Measurements from ENCODE around the gene NTM.

Gene NTM

DNA sequence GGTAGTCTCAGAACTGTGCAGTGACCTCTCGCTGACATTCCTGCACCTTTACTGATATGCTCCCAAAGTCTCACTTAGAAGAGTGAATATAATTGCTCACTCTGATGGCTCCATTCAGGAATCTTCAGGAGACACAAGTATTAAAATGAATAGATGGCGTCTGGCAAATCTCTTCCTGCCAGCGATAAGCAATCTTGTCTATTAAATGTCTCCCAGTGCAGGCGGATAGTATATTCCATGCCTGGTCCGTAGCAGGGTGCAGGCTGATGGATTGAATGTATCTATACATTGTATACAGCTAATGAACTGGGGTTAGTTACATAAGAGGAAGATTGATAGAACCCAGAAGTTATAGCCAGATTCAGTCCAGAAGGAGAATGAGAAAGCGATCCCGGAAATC, 575.3 kb downstream of the NTM start:
- no peaks in the 10 kb centered on the region for H3K27me3 ChIP-seq (ENCODE audit: insufficient read depth, poor library complexity, severe bottlenecking)
- TF ChIP-seq, protein P1, sequence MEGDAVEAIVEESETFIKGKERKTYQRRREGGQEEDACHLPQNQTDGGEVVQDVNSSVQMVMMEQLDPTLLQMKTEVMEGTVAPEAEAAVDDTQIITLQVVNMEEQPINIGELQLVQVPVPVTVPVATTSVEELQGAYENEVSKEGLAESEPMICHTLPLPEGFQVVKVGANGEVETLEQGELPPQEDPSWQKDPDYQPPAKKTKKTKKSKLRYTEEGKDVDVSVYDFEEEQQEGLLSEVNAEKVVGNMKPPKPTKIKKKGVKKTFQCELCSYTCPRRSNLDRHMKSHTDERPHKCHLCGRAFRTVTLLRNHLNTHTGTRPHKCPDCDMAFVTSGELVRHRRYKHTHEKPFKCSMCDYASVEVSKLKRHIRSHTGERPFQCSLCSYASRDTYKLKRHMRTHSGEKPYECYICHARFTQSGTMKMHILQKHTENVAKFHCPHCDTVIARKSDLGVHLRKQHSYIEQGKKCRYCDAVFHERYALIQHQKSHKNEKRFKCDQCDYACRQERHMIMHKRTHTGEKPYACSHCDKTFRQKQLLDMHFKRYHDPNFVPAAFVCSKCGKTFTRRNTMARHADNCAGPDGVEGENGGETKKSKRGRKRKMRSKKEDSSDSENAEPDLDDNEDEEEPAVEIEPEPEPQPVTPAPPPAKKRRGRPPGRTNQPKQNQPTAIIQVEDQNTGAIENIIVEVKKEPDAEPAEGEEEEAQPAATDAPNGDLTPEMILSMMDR (IDR thresholded peaks at IDR 0.05; ENCODE audit: insufficient read depth, low read length), result no peak
- TF ChIP-seq, protein P2, sequence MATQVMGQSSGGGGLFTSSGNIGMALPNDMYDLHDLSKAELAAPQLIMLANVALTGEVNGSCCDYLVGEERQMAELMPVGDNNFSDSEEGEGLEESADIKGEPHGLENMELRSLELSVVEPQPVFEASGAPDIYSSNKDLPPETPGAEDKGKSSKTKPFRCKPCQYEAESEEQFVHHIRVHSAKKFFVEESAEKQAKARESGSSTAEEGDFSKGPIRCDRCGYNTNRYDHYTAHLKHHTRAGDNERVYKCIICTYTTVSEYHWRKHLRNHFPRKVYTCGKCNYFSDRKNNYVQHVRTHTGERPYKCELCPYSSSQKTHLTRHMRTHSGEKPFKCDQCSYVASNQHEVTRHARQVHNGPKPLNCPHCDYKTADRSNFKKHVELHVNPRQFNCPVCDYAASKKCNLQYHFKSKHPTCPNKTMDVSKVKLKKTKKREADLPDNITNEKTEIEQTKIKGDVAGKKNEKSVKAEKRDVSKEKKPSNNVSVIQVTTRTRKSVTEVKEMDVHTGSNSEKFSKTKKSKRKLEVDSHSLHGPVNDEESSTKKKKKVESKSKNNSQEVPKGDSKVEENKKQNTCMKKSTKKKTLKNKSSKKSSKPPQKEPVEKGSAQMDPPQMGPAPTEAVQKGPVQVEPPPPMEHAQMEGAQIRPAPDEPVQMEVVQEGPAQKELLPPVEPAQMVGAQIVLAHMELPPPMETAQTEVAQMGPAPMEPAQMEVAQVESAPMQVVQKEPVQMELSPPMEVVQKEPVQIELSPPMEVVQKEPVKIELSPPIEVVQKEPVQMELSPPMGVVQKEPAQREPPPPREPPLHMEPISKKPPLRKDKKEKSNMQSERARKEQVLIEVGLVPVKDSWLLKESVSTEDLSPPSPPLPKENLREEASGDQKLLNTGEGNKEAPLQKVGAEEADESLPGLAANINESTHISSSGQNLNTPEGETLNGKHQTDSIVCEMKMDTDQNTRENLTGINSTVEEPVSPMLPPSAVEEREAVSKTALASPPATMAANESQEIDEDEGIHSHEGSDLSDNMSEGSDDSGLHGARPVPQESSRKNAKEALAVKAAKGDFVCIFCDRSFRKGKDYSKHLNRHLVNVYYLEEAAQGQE (IDR thresholded peaks at IDR 0.05; ENCODE audit: insufficient replicate concordance, low read depth), result no peak
- TF ChIP-seq SPI1 (IDR thresholded peaks at IDR 0.05; ENCODE audit: borderline replicate concordance, low read depth), result no peak
- TF ChIP-seq POLR2AphosphoS5 (IDR thresholded peaks at IDR 0.05; ENCODE audit: low read depth), result no peak
- TF ChIP-seq GABPA (IDR thresholded peaks at IDR 0.05; ENCODE audit: low read depth), result no peak
- no peak for DNase-seq (ENCODE audit: low read depth in 1 of 2, low spot score in 1 of 2)
- H3K4me3 ChIP-seq (replicated peaks; ENCODE audit: insufficient read depth, low read length), result no peak overlapping the region
- no peak overlapping the region for H3K27ac ChIP-seq (replicated peaks)

DNA sequence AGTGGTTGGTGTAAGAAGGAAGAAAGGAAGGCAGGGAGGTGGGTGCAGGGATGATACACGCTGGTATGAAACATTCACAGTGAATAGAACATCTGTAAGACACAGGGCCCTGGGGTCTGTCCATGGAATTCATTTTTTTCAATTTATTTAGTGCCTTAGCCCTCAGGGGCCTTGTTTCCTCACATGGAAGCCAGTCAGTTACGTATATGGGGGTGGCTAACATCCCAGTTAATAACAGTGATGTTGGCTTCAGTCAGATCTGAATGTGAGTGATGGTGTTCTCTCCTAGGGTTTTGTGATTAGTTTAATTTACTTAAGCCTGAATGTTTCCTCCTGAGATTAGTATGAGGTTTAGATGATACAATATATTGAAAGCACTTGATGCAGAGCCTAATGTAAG, 577.1 kb downstream of the NTM start:
- TF ChIP-seq, protein P2 (IDR thresholded peaks at IDR 0.05; ENCODE audit: insufficient replicate concordance, low read depth), result no peak
- TF ChIP-seq, protein P1 (IDR thresholded peaks at IDR 0.05; ENCODE audit: insufficient read depth, low read length), result no peak
- TF ChIP-seq SPI1 (IDR thresholded peaks at IDR 0.05; ENCODE audit: borderline replicate concordance, low read depth) (no peak), POLR2AphosphoS5 (IDR thresholded peaks at IDR 0.05; ENCODE audit: low read depth) (no peak), GABPA (IDR thresholded peaks at IDR 0.05; ENCODE audit: low read depth) (no peak)
- no peak overlapping the region for H3K27ac ChIP-seq (replicated peaks)
- no peak for DNase-seq (ENCODE audit: low read depth in 1 of 2, low spot score in 1 of 2)

DNA sequence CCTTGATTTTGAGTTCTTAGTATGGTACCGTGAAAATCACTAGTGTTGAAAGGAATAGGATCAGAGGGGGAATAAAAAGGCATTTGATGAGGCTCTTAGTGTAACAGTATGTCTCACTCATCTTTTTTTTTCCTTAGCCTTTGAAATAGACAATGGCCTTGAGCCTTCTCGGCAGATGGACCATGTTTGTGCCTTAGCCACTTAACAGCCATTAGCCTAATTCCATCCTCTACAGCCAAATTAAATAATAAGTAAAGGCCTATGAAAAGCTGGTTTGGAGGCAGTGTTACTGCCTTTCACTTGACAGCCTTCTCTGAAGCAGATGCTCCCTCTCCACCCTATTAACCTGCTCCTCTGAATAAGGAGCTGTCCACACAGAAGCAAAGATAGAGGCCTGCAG, 580.7 kb downstream of the NTM start:
- Histone ChIP-seq H3K27me3 (ENCODE audit: insufficient read depth, poor library complexity, severe bottlenecking) (no peaks in the 10 kb centered on the region), H3K27ac (replicated peaks) (no peak overlapping the region), H3K4me3 (replicated peaks; ENCODE audit: insufficient read depth, low read length) (no peak overlapping the region)
- no peak for DNase-seq (ENCODE audit: low read depth in 1 of 2, low spot score in 1 of 2)
- TF ChIP-seq, protein P2 (IDR thresholded peaks at IDR 0.05; ENCODE audit: insufficient replicate concordance, low read depth), result no peak

More for the DNA sequence above, 577.1 kb downstream of the NTM start:
- no peak overlapping the region for H3K4me3 ChIP-seq (replicated peaks; ENCODE audit: insufficient read depth, low read length)
- no peaks in the 10 kb centered on the region for H3K27me3 ChIP-seq (ENCODE audit: insufficient read depth, poor library complexity, severe bottlenecking)

DNA sequence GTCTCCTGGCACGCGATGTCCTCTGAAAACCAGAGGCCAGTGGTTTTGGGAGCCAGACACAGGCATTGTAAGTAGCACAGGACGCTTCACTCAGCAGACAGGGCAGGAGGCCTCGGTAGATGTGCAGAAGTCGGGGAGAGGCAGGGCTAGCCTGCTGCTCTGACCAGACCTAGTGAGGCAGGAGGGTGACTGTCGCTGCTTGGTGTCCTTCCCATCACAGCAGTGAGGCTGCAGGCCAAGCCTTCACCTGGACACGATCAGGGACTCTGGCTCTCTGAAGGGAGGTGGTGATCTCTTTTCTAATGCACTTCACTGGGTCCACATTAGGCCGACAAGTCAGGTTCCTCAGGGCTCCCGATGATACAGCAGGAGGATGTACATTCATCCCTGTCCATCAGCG, 583.7 kb downstream of the NTM start:
- no peak overlapping the region for H3K27ac ChIP-seq (replicated peaks)
- TF ChIP-seq GABPA (IDR thresholded peaks at IDR 0.05; ENCODE audit: low read depth), result no peak
- TF ChIP-seq, protein P1 (IDR thresholded peaks at IDR 0.05; ENCODE audit: insufficient read depth, low read length), result no peak
- no peak for TF ChIP-seq POLR2AphosphoS5 (IDR thresholded peaks at IDR 0.05; ENCODE audit: low read depth)
- no peak for TF ChIP-seq SPI1 (IDR thresholded peaks at IDR 0.05; ENCODE audit: borderline replicate concordance, low read depth)
- TF ChIP-seq, protein P2 (IDR thresholded peaks at IDR 0.05; ENCODE audit: insufficient replicate concordance, low read depth), result no peak
- no peak overlapping the region for H3K4me3 ChIP-seq (replicated peaks; ENCODE audit: insufficient read depth, low read length)
- H3K27me3 ChIP-seq (ENCODE audit: insufficient read depth, poor library complexity, severe bottlenecking), result no peaks in the 10 kb centered on the region
- DNase-seq (ENCODE audit: low read depth in 1 of 2, low spot score in 1 of 2), result no peak
